ENCODE data around the gene RAB17.

The RAB17 gene

DNA sequence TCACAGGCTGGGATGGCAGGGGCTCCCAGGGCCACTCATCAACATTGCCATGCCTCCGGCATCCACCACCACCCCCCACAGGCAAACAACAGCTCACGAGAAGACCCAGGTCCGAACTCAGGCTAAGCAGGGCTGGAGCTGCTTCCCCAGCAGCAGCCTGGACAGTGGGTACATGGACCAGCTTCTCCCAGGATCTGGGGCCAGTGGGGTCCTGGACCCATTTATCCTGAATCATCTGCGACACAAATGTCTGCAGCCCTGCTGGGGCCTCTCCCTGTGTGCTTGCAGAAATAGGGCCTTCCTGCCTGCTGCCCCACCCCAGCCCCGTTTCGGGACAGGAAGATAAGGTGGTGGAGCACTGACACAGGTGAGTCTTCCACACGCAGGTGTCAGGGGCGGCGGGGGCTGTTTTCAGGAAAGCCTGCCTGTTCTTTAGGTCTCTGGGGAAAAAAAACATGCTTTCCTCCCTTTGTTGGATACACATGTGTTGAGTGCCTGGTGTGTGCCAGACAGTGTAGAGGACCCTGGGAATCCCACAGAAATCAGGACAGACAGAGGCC, 19.7 kb downstream of the RAB17 start:
- H3K27me3 ChIP-seq, result peaks cover 4% of the 10 kb centered on the region
- TF ChIP-seq, protein P1, sequence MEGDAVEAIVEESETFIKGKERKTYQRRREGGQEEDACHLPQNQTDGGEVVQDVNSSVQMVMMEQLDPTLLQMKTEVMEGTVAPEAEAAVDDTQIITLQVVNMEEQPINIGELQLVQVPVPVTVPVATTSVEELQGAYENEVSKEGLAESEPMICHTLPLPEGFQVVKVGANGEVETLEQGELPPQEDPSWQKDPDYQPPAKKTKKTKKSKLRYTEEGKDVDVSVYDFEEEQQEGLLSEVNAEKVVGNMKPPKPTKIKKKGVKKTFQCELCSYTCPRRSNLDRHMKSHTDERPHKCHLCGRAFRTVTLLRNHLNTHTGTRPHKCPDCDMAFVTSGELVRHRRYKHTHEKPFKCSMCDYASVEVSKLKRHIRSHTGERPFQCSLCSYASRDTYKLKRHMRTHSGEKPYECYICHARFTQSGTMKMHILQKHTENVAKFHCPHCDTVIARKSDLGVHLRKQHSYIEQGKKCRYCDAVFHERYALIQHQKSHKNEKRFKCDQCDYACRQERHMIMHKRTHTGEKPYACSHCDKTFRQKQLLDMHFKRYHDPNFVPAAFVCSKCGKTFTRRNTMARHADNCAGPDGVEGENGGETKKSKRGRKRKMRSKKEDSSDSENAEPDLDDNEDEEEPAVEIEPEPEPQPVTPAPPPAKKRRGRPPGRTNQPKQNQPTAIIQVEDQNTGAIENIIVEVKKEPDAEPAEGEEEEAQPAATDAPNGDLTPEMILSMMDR (IDR thresholded peaks at IDR 0.05), result no peak

GRCh38 chr2:237569896-237570295, 20.6 kb downstream of the RAB17 start:
- no peaks in the 10 kb centered on the region for H3K9me3 ChIP-seq
- TF ChIP-seq, protein P1 (IDR thresholded peaks at IDR 0.05), result no peak

More for the DNA sequence above, 19.7 kb downstream of the RAB17 start:
- Histone ChIP-seq H3K36me3 (no peaks in the 10 kb centered on the region), H3K4me1 (ENCODE audit: control insufficient read depth in 1 of 2, insufficient read depth in 1 of 2, low read depth in 1 of 2, low read length in 1 of 2) (no peaks in the 10 kb centered on the region), H3K9me3 (no peaks in the 10 kb centered on the region), H3K4me3 (ENCODE audit: low read depth in 1 of 2, low read length in 1 of 2) (no peak overlapping the region), H3K27ac (no peak overlapping the region)

GRCh38 chr2:237569041-237569440, 21.5 kb downstream of the RAB17 start:
- H3K27ac ChIP-seq, result no peak overlapping the region
- H3K27me3 ChIP-seq, result peaks cover 15% of the 10 kb centered on the region
- no peaks in the 10 kb centered on the region for H3K4me1 ChIP-seq (ENCODE audit: control insufficient read depth in 1 of 2, insufficient read depth in 1 of 2, low read depth in 1 of 2, low read length in 1 of 2)
- TF ChIP-seq, protein P1 (IDR thresholded peaks at IDR 0.05), result no peak
- no peaks in the 10 kb centered on the region for H3K36me3 ChIP-seq
- H3K9me3 ChIP-seq, result no peaks in the 10 kb centered on the region
- no peak overlapping the region for H3K4me3 ChIP-seq (ENCODE audit: low read depth in 1 of 2, low read length in 1 of 2)

More at GRCh38 chr2:237569896-237570295, 20.6 kb downstream of the RAB17 start:
- Histone ChIP-seq H3K4me3 (ENCODE audit: low read depth in 1 of 2, low read length in 1 of 2) (no peak overlapping the region), H3K4me1 (ENCODE audit: control insufficient read depth in 1 of 2, insufficient read depth in 1 of 2, low read depth in 1 of 2, low read length in 1 of 2) (no peaks in the 10 kb centered on the region), H3K36me3 (no peaks in the 10 kb centered on the region), H3K27me3 (peaks cover 7% of the 10 kb centered on the region), H3K27ac (no peak overlapping the region)

GRCh38 chr2:237568121-237568660, 22.3 kb downstream of the RAB17 start:
- H3K36me3 ChIP-seq, result no peaks in the 10 kb centered on the region

DNA sequence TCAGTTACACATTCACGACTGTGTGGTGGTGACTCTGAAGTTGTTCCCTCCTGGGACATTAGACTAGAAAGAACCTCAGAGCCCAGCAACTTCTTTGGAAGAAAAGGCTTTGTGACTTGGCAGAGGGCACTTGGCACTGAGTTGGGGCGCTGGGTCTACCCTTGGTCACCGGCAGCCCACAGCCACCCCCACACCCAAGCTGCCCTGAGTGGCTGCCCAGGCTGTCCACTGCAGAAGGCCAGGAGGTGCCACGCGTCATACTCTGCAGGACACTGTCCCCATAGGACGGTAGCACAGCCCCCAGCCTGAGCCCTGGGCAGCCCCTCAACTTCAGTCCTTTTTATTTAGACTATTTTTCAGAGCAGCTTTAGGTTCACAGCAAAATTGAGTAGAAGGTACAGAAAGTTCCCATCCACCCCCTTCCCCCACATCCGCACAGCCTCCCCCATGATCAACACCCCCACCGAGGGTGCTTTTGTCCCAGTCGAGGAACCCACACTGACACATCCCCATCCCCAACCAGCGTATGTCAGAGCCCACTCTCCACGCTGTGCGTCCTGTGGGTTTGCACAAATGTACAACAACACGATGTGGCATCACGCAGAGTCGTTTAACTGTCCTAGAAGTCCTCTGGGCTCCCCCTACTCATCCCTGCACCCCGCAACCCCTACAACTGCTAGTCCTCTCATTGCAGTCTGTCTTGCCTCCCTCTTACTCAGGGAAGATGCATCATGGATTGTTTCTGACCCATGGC, 23.1 kb downstream of the RAB17 start:
- no peaks in the 10 kb centered on the region for H3K36me3 ChIP-seq
- no peaks in the 10 kb centered on the region for H3K9me3 ChIP-seq
- no peak overlapping the region for H3K4me3 ChIP-seq (ENCODE audit: low read depth in 1 of 2, low read length in 1 of 2)
- no peak overlapping the region for H3K27ac ChIP-seq
- H3K4me1 ChIP-seq (ENCODE audit: control insufficient read depth in 1 of 2, insufficient read depth in 1 of 2, low read depth in 1 of 2, low read length in 1 of 2), result no peaks in the 10 kb centered on the region
- peaks cover 22% of the 10 kb centered on the region for H3K27me3 ChIP-seq
- TF ChIP-seq, protein P1 (IDR thresholded peaks at IDR 0.05), result no peak

More at GRCh38 chr2:237568121-237568660, 22.3 kb downstream of the RAB17 start:
- no peak overlapping the region for H3K27ac ChIP-seq
- H3K9me3 ChIP-seq, result no peaks in the 10 kb centered on the region
- TF ChIP-seq, protein P1 (IDR thresholded peaks at IDR 0.05), result no peak
- H3K4me3 ChIP-seq (ENCODE audit: low read depth in 1 of 2, low read length in 1 of 2), result no peak overlapping the region
- peaks cover 22% of the 10 kb centered on the region for H3K27me3 ChIP-seq
- H3K4me1 ChIP-seq (ENCODE audit: control insufficient read depth in 1 of 2, insufficient read depth in 1 of 2, low read depth in 1 of 2, low read length in 1 of 2), result no peaks in the 10 kb centered on the region
